ENCODE measurements around the gene NR4A1.

DNA sequence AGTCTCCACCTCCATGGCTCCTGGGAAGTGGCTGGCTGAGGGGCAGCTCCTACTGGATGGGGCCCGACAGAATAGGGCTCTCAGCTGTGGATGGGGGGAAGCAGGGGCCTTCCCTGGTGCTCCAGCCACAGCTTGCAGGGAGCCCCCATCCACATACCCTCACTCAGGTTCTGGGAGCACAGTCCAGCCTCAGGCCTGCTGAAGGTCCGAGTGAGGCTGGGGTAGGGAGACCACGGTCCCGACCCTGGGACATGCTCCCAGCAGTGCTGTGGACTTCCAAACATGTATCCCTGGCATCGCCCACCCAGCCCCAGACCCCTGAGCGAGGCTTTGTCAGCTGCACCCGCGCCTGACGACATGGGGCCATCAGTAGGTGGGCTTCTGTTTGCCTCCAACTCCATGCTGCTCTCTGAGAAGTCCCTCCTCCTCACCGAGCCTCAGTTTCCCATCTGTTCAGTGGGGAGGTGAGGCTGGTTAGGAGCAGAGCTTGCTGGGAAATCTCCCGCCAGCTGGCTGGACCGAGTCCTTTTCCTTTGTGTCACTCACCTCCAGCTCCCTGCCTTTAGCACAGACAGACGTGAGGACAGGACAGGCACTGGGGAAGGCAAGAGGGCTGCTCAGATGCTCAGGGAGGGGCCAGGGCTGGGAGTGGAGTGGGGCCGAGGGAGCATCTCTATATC is 9.4 kb downstream of the NR4A1 start:
- TF ChIP-seq, protein P1, sequence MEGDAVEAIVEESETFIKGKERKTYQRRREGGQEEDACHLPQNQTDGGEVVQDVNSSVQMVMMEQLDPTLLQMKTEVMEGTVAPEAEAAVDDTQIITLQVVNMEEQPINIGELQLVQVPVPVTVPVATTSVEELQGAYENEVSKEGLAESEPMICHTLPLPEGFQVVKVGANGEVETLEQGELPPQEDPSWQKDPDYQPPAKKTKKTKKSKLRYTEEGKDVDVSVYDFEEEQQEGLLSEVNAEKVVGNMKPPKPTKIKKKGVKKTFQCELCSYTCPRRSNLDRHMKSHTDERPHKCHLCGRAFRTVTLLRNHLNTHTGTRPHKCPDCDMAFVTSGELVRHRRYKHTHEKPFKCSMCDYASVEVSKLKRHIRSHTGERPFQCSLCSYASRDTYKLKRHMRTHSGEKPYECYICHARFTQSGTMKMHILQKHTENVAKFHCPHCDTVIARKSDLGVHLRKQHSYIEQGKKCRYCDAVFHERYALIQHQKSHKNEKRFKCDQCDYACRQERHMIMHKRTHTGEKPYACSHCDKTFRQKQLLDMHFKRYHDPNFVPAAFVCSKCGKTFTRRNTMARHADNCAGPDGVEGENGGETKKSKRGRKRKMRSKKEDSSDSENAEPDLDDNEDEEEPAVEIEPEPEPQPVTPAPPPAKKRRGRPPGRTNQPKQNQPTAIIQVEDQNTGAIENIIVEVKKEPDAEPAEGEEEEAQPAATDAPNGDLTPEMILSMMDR (conservative IDR thresholded peaks at IDR 0.05; ENCODE audit: low read depth, low read length): no peak
- TF ChIP-seq EZH2 (IDR thresholded peaks at IDR 0.05; ENCODE audit: low read length, unreplicated experiment): no peak
- no peak for TF ChIP-seq EZH2phosphoT487 (IDR thresholded peaks at IDR 0.05; ENCODE audit: borderline replicate concordance, low read length)
